GM19455 (cell line): ENCODE measurements around the gene CCDC86.

Experiments used
- ATAC-seq: cut with Tn5 transposase; IDR thresholded peaks from one replicate; pipeline ENCODE4 v1.9.1; 2021; ENCODE audit not compliant: unreplicated experiment

Gene CCDC86

GRCh38 chr11:60889869-60890311 lies 48.0 kb downstream of the CCDC86 start:
- ATAC-seq = no peak

- no peak for ATAC-seq
Observed at GRCh38 chr11:60890696-60891095, 48.8 kb downstream of the CCDC86 start.

DNA sequence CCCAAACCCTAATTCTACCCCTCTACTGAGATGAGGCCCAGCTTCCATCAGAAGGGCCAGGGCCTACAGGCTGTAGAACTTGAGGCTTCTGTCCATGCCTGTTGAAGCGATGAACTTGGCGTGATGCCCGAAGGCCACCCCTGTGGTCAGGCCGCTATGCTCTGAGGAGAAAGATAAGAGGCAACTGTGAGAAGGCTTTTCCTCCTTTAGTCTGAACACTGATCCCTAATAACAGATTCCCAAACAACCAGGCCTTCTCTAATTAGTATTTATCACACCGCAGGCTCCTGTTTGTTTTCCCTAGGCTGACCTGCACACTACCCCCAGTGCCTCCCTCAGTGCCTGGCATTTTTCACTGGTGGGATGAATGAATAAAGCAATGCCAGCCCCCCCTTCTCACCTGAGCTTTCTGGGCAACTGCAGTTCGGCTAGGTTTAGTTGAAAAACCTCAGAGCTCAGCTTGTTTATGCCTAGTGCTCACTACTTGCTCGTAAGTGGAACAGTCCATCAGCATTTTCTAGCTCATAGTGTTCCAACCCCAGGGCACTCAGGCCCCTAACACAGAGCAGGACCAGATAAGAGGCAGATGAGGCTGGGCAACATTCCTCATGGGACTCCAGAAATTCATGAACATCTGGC lies 49.3 kb downstream of the CCDC86 start:
- ATAC-seq = no peak

- no peak for ATAC-seq
Observed at GRCh38 chr11:60895687-60896086, 53.8 kb downstream of the CCDC86 start.

DNA sequence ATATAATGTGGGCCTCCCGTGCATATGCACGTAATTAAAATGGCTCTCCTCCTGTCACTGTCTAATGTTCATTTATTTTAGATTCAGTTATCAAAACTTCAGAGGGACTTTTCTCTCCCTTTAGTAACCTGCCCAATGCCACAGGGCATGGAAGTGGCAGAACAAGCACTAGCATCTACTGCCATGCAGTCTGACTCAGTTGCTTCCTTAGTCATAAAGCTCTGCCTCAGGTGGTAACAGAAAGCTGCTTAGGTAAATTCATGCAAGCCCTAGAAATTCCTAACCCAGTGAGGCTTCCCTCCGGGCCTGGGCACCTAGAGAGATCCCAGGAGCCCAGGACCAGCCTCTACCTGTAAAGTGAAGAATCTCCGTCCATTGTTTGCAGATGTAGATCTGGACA lies 55.6 kb downstream of the CCDC86 start:
- ATAC-seq = no peak

DNA sequence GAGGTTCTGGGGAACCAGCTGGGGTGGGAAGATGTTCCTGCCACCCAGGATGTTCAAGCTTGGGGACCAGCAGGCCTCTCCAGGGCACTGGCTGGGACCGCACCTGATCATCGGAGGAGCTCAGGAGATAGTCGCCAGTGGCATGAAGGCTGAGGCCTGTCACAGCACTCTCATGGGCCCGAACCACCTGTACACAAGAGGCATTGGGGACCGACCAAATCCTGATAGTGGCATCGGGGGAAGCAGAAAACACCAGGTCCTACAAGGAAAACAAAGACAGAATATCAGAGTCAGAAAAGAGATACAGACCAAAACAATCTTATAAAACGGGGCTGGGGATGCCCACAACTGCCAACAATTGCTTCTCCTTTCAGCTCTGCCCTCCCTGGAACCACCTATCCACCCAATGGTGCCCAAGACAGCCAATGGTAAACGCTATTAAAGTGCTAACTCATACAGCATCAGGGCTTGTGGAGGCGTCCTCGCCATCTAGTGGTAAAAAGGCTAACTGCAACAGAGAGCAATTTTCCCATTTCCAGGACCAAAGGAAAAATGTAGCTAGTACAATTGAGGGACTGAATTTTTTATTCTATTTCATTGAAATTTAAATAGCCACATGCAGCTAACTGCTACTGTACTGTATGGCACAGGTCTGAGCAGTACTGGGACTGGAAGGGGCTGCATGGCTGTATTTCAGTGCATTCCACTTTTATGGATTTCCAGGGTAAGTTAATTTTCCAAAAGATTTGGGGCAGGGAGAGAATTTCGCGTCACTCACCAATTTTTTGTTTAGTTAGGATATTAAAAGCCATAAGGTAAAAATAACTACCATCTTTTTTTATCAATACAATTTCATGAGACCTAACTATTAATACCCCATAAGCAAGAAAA lies 57.4 kb downstream of the CCDC86 start:
- ATAC-seq = no peak

DNA sequence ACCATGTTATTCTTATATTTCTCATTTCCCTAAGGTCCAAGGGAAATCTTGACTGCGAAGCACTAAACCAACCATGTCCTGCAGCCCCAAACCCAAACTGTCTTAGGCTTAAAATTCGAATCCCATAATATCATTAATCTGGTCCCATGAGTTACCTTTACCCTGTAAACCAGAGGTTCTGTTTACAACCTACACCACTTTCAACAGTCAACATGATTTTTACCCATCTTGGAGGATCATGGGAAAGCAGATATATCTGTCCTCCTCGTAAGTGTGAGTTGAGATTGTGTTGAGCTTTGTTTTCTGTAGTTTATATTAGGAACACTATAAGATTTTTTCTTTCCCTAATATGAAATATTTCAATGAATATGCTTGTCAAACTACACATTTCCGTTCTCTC lies 58.1 kb downstream of the CCDC86 start:
- no peak for ATAC-seq
